Measurements from ENCODE around the gene TEN1. TPM values are rescaled to one million over a fixed set of nuclear protein-coding genes. Genes with fewer than 3 reads are reported as not detected.

The TEN1 gene
- total and polyA plus RNA-seq, 2 donors (not counting 1 experiment from before 2014, with no cell fraction given): 19.8 to 34.5 TPM

Other genes starting within 250 kb of the TEN1 start
- 29.8 and 33.9 TPM in 2 replicates for gene GALK1, start 214.0 kb upstream of the TEN1 start, total RNA-seq
- gene GALK1, start 214.0 kb upstream of the TEN1 start, polyA plus RNA-seq: 25.7 and 37.4 TPM in 2 replicates
- gene UNK, start 194.4 kb upstream of the TEN1 start, total RNA-seq: 70.3 and 82.3 TPM in 2 replicates
- gene UNK, start 194.4 kb upstream of the TEN1 start, polyA plus RNA-seq: 35.5 and 41.4 TPM in 2 replicates
- gene UNC13D, start 134.8 kb upstream of the TEN1 start, total RNA-seq: 107 and 114 TPM in 2 replicates
- 78.2 and 101 TPM in 2 replicates for gene UNC13D, start 134.8 kb upstream of the TEN1 start, polyA plus RNA-seq
- 132 and 140 TPM in 2 replicates for gene WBP2, start 123.9 kb upstream of the TEN1 start, total RNA-seq
- 82.0 and 88.6 TPM in 2 replicates for gene WBP2, start 123.9 kb upstream of the TEN1 start, polyA plus RNA-seq
- gene TRIM47, start 100.7 kb upstream of the TEN1 start, total RNA-seq: 5.3 and 6.4 TPM in 2 replicates
- 2.3 and 8.3 TPM in 2 replicates for gene TRIM47, start 100.7 kb upstream of the TEN1 start, polyA plus RNA-seq
- 39.2 and 40.7 TPM in 2 replicates for gene TRIM65, start 82.3 kb upstream of the TEN1 start, total RNA-seq
- 16.8 and 18.0 TPM in 2 replicates for gene TRIM65, start 82.3 kb upstream of the TEN1 start, polyA plus RNA-seq
- 127 and 139 TPM in 2 replicates for gene MRPL38, start 74.4 kb upstream of the TEN1 start, total RNA-seq
- gene MRPL38, start 74.4 kb upstream of the TEN1 start, polyA plus RNA-seq: 100 and 126 TPM in 2 replicates
- gene FBF1, start 38.2 kb upstream of the TEN1 start, total RNA-seq: 27.0 and 31.5 TPM in 2 replicates
- 18.3 and 21.6 TPM in 2 replicates for gene FBF1, start 38.2 kb upstream of the TEN1 start, polyA plus RNA-seq
- gene ACOX1, start 74 bp upstream of the TEN1 start, total RNA-seq: 31.2 and 38.8 TPM in 2 replicates
- gene ACOX1, start 74 bp upstream of the TEN1 start, polyA plus RNA-seq: 6.6 and 7.3 TPM in 2 replicates
- gene CDK3, start 21.6 kb downstream of the TEN1 start, total RNA-seq: 13.2 and 15.0 TPM in 2 replicates
- 20.5 and 21.4 TPM in 2 replicates for gene CDK3, start 21.6 kb downstream of the TEN1 start, polyA plus RNA-seq
- gene EVPL, start 48.1 kb downstream of the TEN1 start, total RNA-seq: not detected in 2 replicates
- not detected in 2 replicates for gene EVPL, start 48.1 kb downstream of the TEN1 start, polyA plus RNA-seq
- 75.4 and 82.3 TPM in 2 replicates for gene SRP68, start 93.3 kb downstream of the TEN1 start, total RNA-seq
- gene SRP68, start 93.3 kb downstream of the TEN1 start, polyA plus RNA-seq: 29.6 and 36.3 TPM in 2 replicates
- 0.42 TPM in 1 of 2 replicates, not detected in the other for gene GALR2, start 95.5 kb downstream of the TEN1 start, total RNA-seq
- 1.2 and 2.0 TPM in 2 replicates for gene GALR2, start 95.5 kb downstream of the TEN1 start, polyA plus RNA-seq
- gene ZACN, start 99.9 kb downstream of the TEN1 start, total RNA-seq: 0.37 and 0.53 TPM in 2 replicates
- 0.35 and 0.45 TPM in 2 replicates for gene ZACN, start 99.9 kb downstream of the TEN1 start, polyA plus RNA-seq
- 191 and 194 TPM in 2 replicates for gene EXOC7, start 124.5 kb downstream of the TEN1 start, total RNA-seq
- gene EXOC7, start 124.5 kb downstream of the TEN1 start, polyA plus RNA-seq: 96.1 and 105 TPM in 2 replicates
- 0.12 and 0.20 TPM in 2 replicates for gene FOXJ1, start 162.0 kb downstream of the TEN1 start, total RNA-seq
- gene FOXJ1, start 162.0 kb downstream of the TEN1 start, polyA plus RNA-seq: 0.53 and 1.0 TPM in 2 replicates